SU-DHL-6 (cell line): ENCODE results near the gene MYBPC3.

Experiments
- CTCF ChIP-seq: fragments of 200-600 bp; sonication (generic); IDR thresholded peaks from one replicate; pipeline ENCODE4 v1.5.1; 2017; ENCODE audit warnings: antibody characterized with exemption, mild to moderate bottlenecking, low read length, moderate library complexity; ENCODE audit not compliant: insufficient read depth, poor library complexity, severe bottlenecking
- EZH2phosphoT487 ChIP-seq: fragments of 200-600 bp; sonication (generic), shearing (Covaris generic); conservative IDR thresholded peaks from 2 replicates; pipeline ENCODE4 v1.6.1; 2018; ENCODE audit warnings: mild to moderate bottlenecking, antibody characterized with exemption, low read length, moderate library complexity, mixed read lengths

DNA sequence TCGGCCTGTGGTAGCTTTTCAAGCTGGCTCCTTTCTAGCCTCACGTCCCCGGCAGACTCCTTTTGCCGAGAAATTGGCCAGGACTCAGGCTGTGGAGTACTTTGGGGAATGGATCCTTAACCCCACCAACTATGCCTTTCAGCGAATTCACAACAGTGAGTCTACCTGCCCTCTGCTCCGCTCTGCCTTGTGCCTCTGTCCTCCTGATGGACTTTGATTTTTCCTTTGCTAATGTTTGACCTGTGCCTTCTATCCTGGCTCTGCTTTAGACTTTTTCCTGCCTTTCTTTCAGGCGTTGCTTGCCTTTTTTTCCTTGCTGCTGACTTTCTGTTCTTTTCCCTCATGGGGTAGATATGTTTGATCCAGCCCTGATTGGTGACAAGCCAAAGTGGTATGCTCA lies 70.0 kb downstream of the MYBPC3 start:
- TF ChIP-seq CTCF (no peak), EZH2phosphoT487 (no peak)
